ENCODE measurements around the gene PDCD1LG2.

Gene PDCD1LG2

GRCh38 chr9:5518937-5519319 is 8.6 kb downstream of the PDCD1LG2 start:
- DNase-seq (ENCODE audit: extremely low read depth, low read depth), result no peak
- no peak for TF ChIP-seq CTCF (IDR thresholded peaks at IDR 0.05; ENCODE audit: low read depth, low read length)

- DNase-seq (ENCODE audit: extremely low read depth, low read depth), result no peak
- TF ChIP-seq CTCF (IDR thresholded peaks at IDR 0.05; ENCODE audit: low read depth, low read length), result no peak
These were observed 13.8 kb downstream of the PDCD1LG2 start for GRCh38 chr9:5524090-5524489.

GRCh38 chr9:5529683-5530221 is 19.4 kb downstream of the PDCD1LG2 start:
- DNase-seq (ENCODE audit: extremely low read depth, low read depth), result no peak
- TF ChIP-seq CTCF (IDR thresholded peaks at IDR 0.05; ENCODE audit: low read depth, low read length), result no peak

GRCh38 chr9:5531101-5531882 is 21.0 kb downstream of the PDCD1LG2 start:
- DNase-seq (ENCODE audit: extremely low read depth, low read depth), result no peak
- TF ChIP-seq CTCF (IDR thresholded peaks at IDR 0.05; ENCODE audit: low read depth, low read length), result no peak

- TF ChIP-seq CTCF (IDR thresholded peaks at IDR 0.05; ENCODE audit: low read depth, low read length), result no peak
- DNase-seq (ENCODE audit: extremely low read depth, low read depth), result no peak
These were observed 22.0 kb downstream of the PDCD1LG2 start for GRCh38 chr9:5532306-5532705.

GRCh38 chr9:5532790-5533189 is 22.5 kb downstream of the PDCD1LG2 start:
- TF ChIP-seq CTCF (IDR thresholded peaks at IDR 0.05; ENCODE audit: low read depth, low read length), result no peak

GRCh38 chr9:5536684-5537083 is 26.4 kb downstream of the PDCD1LG2 start:
- no peak for TF ChIP-seq CTCF (IDR thresholded peaks at IDR 0.05; ENCODE audit: low read depth, low read length)
- no peak for DNase-seq (ENCODE audit: extremely low read depth, low read depth)

More at GRCh38 chr9:5532790-5533189, 22.5 kb downstream of the PDCD1LG2 start:
- DNase-seq (ENCODE audit: extremely low read depth, low read depth), result no peak
